IMR-90 (cell line): ENCODE data around the gene TTC31. TPM values are rescaled to one million over a fixed set of nuclear protein-coding genes. Genes with fewer than 3 reads are reported as not detected.

Experiments used
- ATAC-seq: fragments of 200-7000 bp; cut with Tn5 transposase; 2 replicates; pipeline ENCODE4 v1.9.1; 2020; ENCODE audit warnings: low read depth, mild to moderate bottlenecking, moderate library complexity
- BruUV-seq: library from RNA; stranded (reverse); fragments of 400-500 nt; replicated peaks from 2 replicates; lab custom pipeline; 2021; lab: Mats Ljungman, UMichigan
- CTCF ChIA-PET: fragments of 300-600 bp; formaldehyde crosslinking; extraction: SDS; loops from one replicate; lab custom pipeline; 2021; ENCODE audit warnings: antibody characterized with exemption; lab: Yijun Ruan, JAX
- POLR2A ChIA-PET: fragments of 300-600 bp; sonication (Branson Sonifier 250); formaldehyde crosslinking; loops from one replicate; lab custom pipeline; 2022; ENCODE audit warnings: antibody characterized with exemption; ENCODE audit not compliant: unreplicated experiment; lab: Charles Lee
- DNase-seq: peaks from one replicate; pipeline ENCODE4 v3.0.0; 2013
- H2AFZ ChIP-seq: replicated peaks from 2 replicates; pipeline ENCODE3; 2013; ENCODE audit warnings: low read length, mild to moderate bottlenecking; ENCODE audit not compliant: poor library complexity
- H2AK5ac ChIP-seq: 2 replicates; pipeline ENCODE4 v1.6.1; 2013; ENCODE audit warnings: low read depth, low read length, inconsistent platforms
- H2AK9ac ChIP-seq: replicated peaks from 2 replicates; pipeline ENCODE3; 2013; ENCODE audit warnings: mild to moderate bottlenecking, low read depth, low read length, moderate library complexity; ENCODE audit not compliant: poor library complexity
- H2BK120ac ChIP-seq: 2 replicates; pipeline ENCODE4 v1.6.1; 2013; ENCODE audit warnings: low read depth, low read length, inconsistent platforms
- H2BK15ac ChIP-seq: 3 replicates; pipeline ENCODE4 v1.6.1; 2013; ENCODE audit warnings: low read depth, low read length, inconsistent platforms
- H2BK20ac ChIP-seq: 2 replicates; pipeline ENCODE4 v1.6.1; 2013; ENCODE audit warnings: low read depth, mild to moderate bottlenecking, inconsistent platforms, low read length, moderate library complexity
- H2BK5ac ChIP-seq: 2 replicates; pipeline ENCODE4 v1.6.1; 2013; ENCODE audit warnings: mild to moderate bottlenecking, low read depth, low read length, inconsistent platforms; ENCODE audit not compliant: poor library complexity, severe bottlenecking
- H3K14ac ChIP-seq: replicated peaks from 2 replicates; pipeline ENCODE4 v1.6.1; 2013; ENCODE audit warnings: low read depth, low read length, inconsistent platforms
- H3K18ac ChIP-seq: 2 replicates; pipeline ENCODE4 v1.6.1; 2013; ENCODE audit warnings: low read depth, low read length, control low read depth
- H3K23ac ChIP-seq: 2 replicates; pipeline ENCODE4 v1.6.1; 2013; ENCODE audit warnings: low read depth, low read length, inconsistent platforms
- H3K27ac ChIP-seq: 2 replicates; pipeline ENCODE4 v1.5.1; 2013; ENCODE audit warnings: mild to moderate bottlenecking, control low read depth, low read length; ENCODE audit not compliant: insufficient read depth
- H3K27me3 ChIP-seq: 2 replicates; pipeline ENCODE4 v1.6.1; 2013; ENCODE audit warnings: low read length; ENCODE audit not compliant: control insufficient read depth, insufficient read depth
- H3K36me3 ChIP-seq: 2 replicates; pipeline ENCODE4 v1.6.1; 2013; ENCODE audit warnings: low read length, mixed read lengths; ENCODE audit not compliant: control insufficient read depth, insufficient read depth
- H3K4ac ChIP-seq: 2 replicates; pipeline ENCODE4 v1.6.1; 2013; ENCODE audit warnings: low read depth, low read length, inconsistent platforms
- H3K4me1 ChIP-seq: 2 replicates; pipeline ENCODE4 v1.6.1; 2013; ENCODE audit warnings: low read length, mixed read lengths; ENCODE audit not compliant: control insufficient read depth, insufficient read depth
- H3K4me2 ChIP-seq: 2 replicates; pipeline ENCODE4 v1.6.1; 2013; ENCODE audit warnings: low read depth, mild to moderate bottlenecking, control low read depth, low read length, moderate library complexity
- H3K4me3 ChIP-seq: 2 replicates; pipeline ENCODE4 v1.5.1; 2013; ENCODE audit warnings: low read depth, mild to moderate bottlenecking, control low read depth, low read length, moderate library complexity; ENCODE audit not compliant: insufficient read depth
- H3K56ac ChIP-seq: 2 replicates; pipeline ENCODE4 v1.6.1; 2013; ENCODE audit warnings: low read length, inconsistent platforms; ENCODE audit not compliant: insufficient read depth; ENCODE audit errors: extremely low read depth
- H3K79me1 ChIP-seq, 2 experiments: 2 replicates each; pipeline ENCODE4 v1.6.1; 2013; ENCODE audit warnings: low read length in 2 of 2, inconsistent platforms in 1 of 2, low read depth in 1 of 2
- H3K9ac ChIP-seq: 2 replicates; pipeline ENCODE4 v1.6.1; 2013; ENCODE audit warnings: low read depth, low read length, control low read depth
- H3K9me1 ChIP-seq: 2 replicates; pipeline ENCODE4 v1.6.1; 2013; ENCODE audit warnings: low read length, inconsistent platforms; ENCODE audit not compliant: insufficient read depth
- H3K9me3 ChIP-seq: 2 replicates; pipeline ENCODE4 v1.6.1; 2013; ENCODE audit warnings: low read length; ENCODE audit not compliant: control insufficient read depth, insufficient read depth
- H4K20me1 ChIP-seq: 2 replicates; pipeline ENCODE4 v1.6.1; 2013; ENCODE audit warnings: low read length, inconsistent platforms; ENCODE audit not compliant: insufficient read depth
- H4K5ac ChIP-seq: 2 replicates; pipeline ENCODE4 v1.6.1; 2013; ENCODE audit warnings: mild to moderate bottlenecking, low read depth, low read length, control low read depth
- H4K8ac ChIP-seq, 2 experiments: 2 replicates each; pipeline ENCODE4 v1.6.1; 2013; ENCODE audit warnings: low read depth in 2 of 2, low read length in 2 of 2, control low read depth in 1 of 2, inconsistent platforms in 1 of 2
- H4K91ac ChIP-seq: 2 replicates; pipeline ENCODE4 v1.6.1; 2013; ENCODE audit warnings: low read depth, low read length, inconsistent platforms; ENCODE audit not compliant: insufficient read depth
- BHLHE40 ChIP-seq: fragments of 150-350 bp; IDR thresholded peaks from 2 replicates; pipeline ENCODE4 v1.6.1; 2016; ENCODE audit warnings: mild to moderate bottlenecking, low read depth, low read length
- CEBPB ChIP-seq: IDR thresholded peaks from 2 replicates; pipeline ENCODE4 v1.6.1; 2012; ENCODE audit warnings: low read depth, low read length, improper control_type of control experiment
- CHD1 ChIP-seq: IDR thresholded peaks from 2 replicates; pipeline ENCODE4 v1.6.1; 2012; ENCODE audit warnings: low read depth, low read length, improper control_type of control experiment
- FOS ChIP-seq: fragments of 150-350 bp; IDR thresholded peaks from 2 replicates; pipeline ENCODE4 v1.6.1; 2016; ENCODE audit warnings: low read depth, low read length
- MAFK ChIP-seq: IDR thresholded peaks from 2 replicates; pipeline ENCODE4 v1.6.1; 2012; ENCODE audit warnings: low read depth, low read length, improper control_type of control experiment
- MAZ ChIP-seq: IDR thresholded peaks from 2 replicates; pipeline ENCODE4 v1.6.1; 2012; ENCODE audit warnings: low read depth, mild to moderate bottlenecking, low read length, improper control_type of control experiment, moderate library complexity, borderline replicate concordance
- MXI1 ChIP-seq: IDR thresholded peaks from 2 replicates; pipeline ENCODE4 v1.6.1; 2012; ENCODE audit warnings: low read depth, mild to moderate bottlenecking, low read length, moderate library complexity, borderline replicate concordance
- NFE2L2 ChIP-seq: fragments of 150-350 bp; IDR thresholded peaks from 2 replicates; pipeline ENCODE4 v1.6.1; 2016; ENCODE audit warnings: low read depth, mild to moderate bottlenecking, low read length
- POLR2A ChIP-seq: IDR thresholded peaks from 2 replicates; pipeline ENCODE4 v1.6.1; 2012; ENCODE audit warnings: mild to moderate bottlenecking, low read depth, low read length
- RAD21 ChIP-seq: IDR thresholded peaks from 2 replicates; pipeline ENCODE4 v1.6.1; 2012; ENCODE audit warnings: low read length, improper control_type of control experiment
- RCOR1 ChIP-seq: IDR thresholded peaks from 2 replicates; pipeline ENCODE4 v1.6.1; 2012; ENCODE audit warnings: mild to moderate bottlenecking, low read length, improper control_type of control experiment; ENCODE audit not compliant: insufficient replicate concordance
- RFX5 ChIP-seq: IDR thresholded peaks from 2 replicates; pipeline ENCODE4 v1.8.0; 2012; ENCODE audit warnings: low read depth, mild to moderate bottlenecking, low read length, moderate library complexity
- SMC3 ChIP-seq: fragments of 150-350 bp; IDR thresholded peaks from 2 replicates; pipeline ENCODE4 v1.6.1; 2016; ENCODE audit warnings: low read depth, mild to moderate bottlenecking, antibody characterized with exemption, low read length, moderate library complexity
- WGBS, 2 experiments: methylation state at CpG; one replicate each; pipeline versions ENCODE4 v1.1.5 to v1.1.7; 2013; ENCODE audit warnings: missing lambda C conversion rate in 2 of 2; ENCODE audit not compliant: insufficient read length in 1 of 2; ENCODE audit errors: extremely low coverage in 2 of 2; 5-methylcytosine and 5-hydroxymethylcytosine counted together
- dilution Hi-C: fragments of 300-500 bp; cut with HindIII; formaldehyde crosslinking; loops from one replicate; pipeline ENCODE4 v1.14.3; 2018; ENCODE audit warnings: low sequenced_read_pairs; ENCODE audit not compliant: unreplicated experiment
- in situ Hi-C: fragments of 300-500 bp; cut with MboI; formaldehyde crosslinking; loops from 3 replicates; pipeline ENCODE4 v1.14.3; 2019; ENCODE audit warnings: low sequenced_read_pairs, inconsistent platforms, mixed read lengths
- intact Hi-C: fragments of 100-400 bp; cut with micrococcal nuclease; formaldehyde crosslinking; loops from 2 replicates; pipeline ENCODE4 v1.10.0; 2022
- polyA plus RNA-seq, 3 experiments: library from polyadenylated mRNA; depleted of rRNA; stranded (reverse); fragments of >200 nt; gene quantifications; 2 replicates each; pipeline ENCODE4 v1.2.3, GENCODE V29; 2012; ENCODE audit warnings: low replicate concordance in 1 of 3
- total RNA-seq: library from RNA; depleted of rRNA; stranded (reverse); fragments of >200 nt; gene quantifications from 2 replicates; pipeline ENCODE4 v1.2.3, GENCODE V29; 2012
- TF ChIP-seq, protein P1 (sequence below): conservative IDR thresholded peaks from 2 replicates; pipeline ENCODE4 v1.5.1; 2012; ENCODE audit warnings: mild to moderate bottlenecking, low read depth, low read length, improper control_type of control experiment
- TF ChIP-seq, protein P2 (sequence below): fragments of 150-350 bp; IDR thresholded peaks from 2 replicates; pipeline ENCODE4 v1.6.1; 2017; ENCODE audit warnings: mild to moderate bottlenecking, antibody characterized with exemption, low read length, low read depth
- TF ChIP-seq, protein P3 (sequence below): fragments of 150-350 bp; IDR thresholded peaks from 2 replicates; pipeline ENCODE4 v1.6.1; 2016; ENCODE audit warnings: low read depth, mild to moderate bottlenecking, low read length, moderate library complexity, borderline replicate concordance

TTC31 gene
- total and polyA plus RNA-seq, 2 of the 4 experiments (the other 2 are of a cell fraction) = 6.3 to 18.8 TPM

DNA sequence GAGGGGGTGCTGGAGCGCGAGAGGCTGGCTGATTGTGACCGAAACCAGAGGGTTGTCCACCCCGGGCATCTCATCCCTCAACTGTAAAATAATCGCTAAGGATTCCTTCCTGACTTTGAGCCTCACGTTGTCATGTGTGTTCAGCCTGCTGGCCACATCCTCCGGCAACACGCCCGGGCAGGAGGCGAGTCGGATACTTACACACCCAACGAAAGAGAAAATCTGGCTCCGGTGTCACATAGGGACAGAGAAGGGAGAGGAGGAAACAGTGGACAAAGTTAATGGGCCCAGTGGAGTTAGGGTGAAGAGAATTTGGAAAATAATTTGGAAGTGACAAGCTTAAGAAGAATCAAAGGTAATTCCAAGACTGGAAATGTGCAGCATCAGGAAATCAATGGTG lies 33.8 kb downstream of the TTC31 start:
- dilution Hi-C loops (no loop called here), intact Hi-C loops (no loop called here), in situ Hi-C loops (no loop called here)
- Histone ChIP-seq H2BK120ac (no peak overlapping the region), H2BK5ac (no peak overlapping the region), H2AK9ac (no peak overlapping the region), H3K4ac (no peak overlapping the region), H4K20me1 (0 out of 2 replicates have a peak, but pooled peaks cover 5% of the 10 kb centered on the region), H3K56ac (no peak overlapping the region), H2BK15ac (no peak overlapping the region), H3K4me1 (no peaks in the 10 kb centered on the region), H2BK20ac (no peak overlapping the region), H3K27ac (no peak overlapping the region), H3K9ac (no peak overlapping the region), H4K91ac (no peak overlapping the region), H3K14ac (no peak overlapping the region), H3K27me3 (peaks cover 87% of the 10 kb centered on the region), H3K23ac (no peak overlapping the region), H3K36me3 (no peaks in the 10 kb centered on the region), H3K79me1 (no peaks in the 10 kb centered on the region), H3K9me3 (peaks cover 20% of the 10 kb centered on the region), H3K4me2 (no peak overlapping the region), H2AK5ac (no peak overlapping the region), H4K8ac (no peak overlapping the region), H3K4me3 (no peak overlapping the region), H4K5ac (no peak overlapping the region), H3K18ac (no peak overlapping the region), H3K9me1 (no peaks in the 10 kb centered on the region), H2AFZ (no peak overlapping the region)
- BruUV-seq = no TSS peak
- 93% methylated on average over 3 of the region's 13 CpGs; no CpG with 5 or more reads in 1 of the 2 experiments for WGBS, 2 experiments
- CTCF ChIA-PET = no interaction called here
- DNase-seq (no peak), ATAC-seq (no peak)
- TF ChIP-seq, protein P1, sequence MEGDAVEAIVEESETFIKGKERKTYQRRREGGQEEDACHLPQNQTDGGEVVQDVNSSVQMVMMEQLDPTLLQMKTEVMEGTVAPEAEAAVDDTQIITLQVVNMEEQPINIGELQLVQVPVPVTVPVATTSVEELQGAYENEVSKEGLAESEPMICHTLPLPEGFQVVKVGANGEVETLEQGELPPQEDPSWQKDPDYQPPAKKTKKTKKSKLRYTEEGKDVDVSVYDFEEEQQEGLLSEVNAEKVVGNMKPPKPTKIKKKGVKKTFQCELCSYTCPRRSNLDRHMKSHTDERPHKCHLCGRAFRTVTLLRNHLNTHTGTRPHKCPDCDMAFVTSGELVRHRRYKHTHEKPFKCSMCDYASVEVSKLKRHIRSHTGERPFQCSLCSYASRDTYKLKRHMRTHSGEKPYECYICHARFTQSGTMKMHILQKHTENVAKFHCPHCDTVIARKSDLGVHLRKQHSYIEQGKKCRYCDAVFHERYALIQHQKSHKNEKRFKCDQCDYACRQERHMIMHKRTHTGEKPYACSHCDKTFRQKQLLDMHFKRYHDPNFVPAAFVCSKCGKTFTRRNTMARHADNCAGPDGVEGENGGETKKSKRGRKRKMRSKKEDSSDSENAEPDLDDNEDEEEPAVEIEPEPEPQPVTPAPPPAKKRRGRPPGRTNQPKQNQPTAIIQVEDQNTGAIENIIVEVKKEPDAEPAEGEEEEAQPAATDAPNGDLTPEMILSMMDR = no peak
- TF ChIP-seq BHLHE40 (no peak), CHD1 (no peak), MAZ (no peak), SMC3 (no peak), RFX5 (no peak), RCOR1 (no peak), MAFK (no peak), NFE2L2 (no peak), POLR2A (no peak), CEBPB (no peak), MXI1 (no peak), RAD21 (no peak), FOS (no peak)
- TF ChIP-seq, protein P2, sequence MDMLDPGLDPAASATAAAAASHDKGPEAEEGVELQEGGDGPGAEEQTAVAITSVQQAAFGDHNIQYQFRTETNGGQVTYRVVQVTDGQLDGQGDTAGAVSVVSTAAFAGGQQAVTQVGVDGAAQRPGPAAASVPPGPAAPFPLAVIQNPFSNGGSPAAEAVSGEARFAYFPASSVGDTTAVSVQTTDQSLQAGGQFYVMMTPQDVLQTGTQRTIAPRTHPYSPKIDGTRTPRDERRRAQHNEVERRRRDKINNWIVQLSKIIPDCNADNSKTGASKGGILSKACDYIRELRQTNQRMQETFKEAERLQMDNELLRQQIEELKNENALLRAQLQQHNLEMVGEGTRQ = no peak
- TF ChIP-seq, protein P3, sequence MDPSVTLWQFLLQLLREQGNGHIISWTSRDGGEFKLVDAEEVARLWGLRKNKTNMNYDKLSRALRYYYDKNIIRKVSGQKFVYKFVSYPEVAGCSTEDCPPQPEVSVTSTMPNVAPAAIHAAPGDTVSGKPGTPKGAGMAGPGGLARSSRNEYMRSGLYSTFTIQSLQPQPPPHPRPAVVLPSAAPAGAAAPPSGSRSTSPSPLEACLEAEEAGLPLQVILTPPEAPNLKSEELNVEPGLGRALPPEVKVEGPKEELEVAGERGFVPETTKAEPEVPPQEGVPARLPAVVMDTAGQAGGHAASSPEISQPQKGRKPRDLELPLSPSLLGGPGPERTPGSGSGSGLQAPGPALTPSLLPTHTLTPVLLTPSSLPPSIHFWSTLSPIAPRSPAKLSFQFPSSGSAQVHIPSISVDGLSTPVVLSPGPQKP = no peak
- POLR2A ChIA-PET = no interaction called here
